HL-60 (cell line): ENCODE measurements around the gene ZNF837.

Experiments used
- DNase-seq, 2 experiments: peaks; one replicate each; pipeline ENCODE4 v3.0.0-alpha.2; 2010 to 2020; ENCODE audit warnings: low read depth in 1 of 2, low spot score in 1 of 2
- H3K27ac ChIP-seq: fragments of 250-450 bp; sonication (Bioruptor Pico); replicated peaks from 2 replicates; pipeline ENCODE4 v1.5.1; 2020; ENCODE audit warnings: mild to moderate bottlenecking, moderate library complexity
- H3K27me3 ChIP-seq: fragments of 250-450 bp; sonication (Bioruptor Pico); 2 replicates; pipeline ENCODE4 v1.5.1; 2021; ENCODE audit warnings: mild to moderate bottlenecking, moderate library complexity; ENCODE audit not compliant: insufficient read depth, poor library complexity, severe bottlenecking
- H3K4me3 ChIP-seq: replicated peaks from 2 replicates; pipeline ENCODE4 v1.5.1; 2011; ENCODE audit warnings: mild to moderate bottlenecking, control low read depth, low read length; ENCODE audit not compliant: insufficient read depth
- GABPA ChIP-seq: IDR thresholded peaks from 2 replicates; pipeline ENCODE4 v1.6.1; 2012; ENCODE audit warnings: low read depth
- POLR2AphosphoS5 ChIP-seq: IDR thresholded peaks from 2 replicates; pipeline ENCODE4 v1.6.1; 2012; ENCODE audit warnings: low read depth
- SPI1 ChIP-seq: IDR thresholded peaks from 2 replicates; pipeline ENCODE4 v1.6.1; 2012; ENCODE audit warnings: low read depth, mild to moderate bottlenecking, borderline replicate concordance
- TF ChIP-seq, protein P1 (sequence below): IDR thresholded peaks from one replicate; pipeline ENCODE4 v1.5.1; 2011; ENCODE audit warnings: low read length, control low read depth, inconsistent platforms; ENCODE audit not compliant: insufficient read depth
- TF ChIP-seq, protein P2 (sequence below): IDR thresholded peaks from 2 replicates; pipeline ENCODE4 v1.6.1; 2012; ENCODE audit warnings: low read depth; ENCODE audit not compliant: insufficient replicate concordance

Gene ZNF837

DNA sequence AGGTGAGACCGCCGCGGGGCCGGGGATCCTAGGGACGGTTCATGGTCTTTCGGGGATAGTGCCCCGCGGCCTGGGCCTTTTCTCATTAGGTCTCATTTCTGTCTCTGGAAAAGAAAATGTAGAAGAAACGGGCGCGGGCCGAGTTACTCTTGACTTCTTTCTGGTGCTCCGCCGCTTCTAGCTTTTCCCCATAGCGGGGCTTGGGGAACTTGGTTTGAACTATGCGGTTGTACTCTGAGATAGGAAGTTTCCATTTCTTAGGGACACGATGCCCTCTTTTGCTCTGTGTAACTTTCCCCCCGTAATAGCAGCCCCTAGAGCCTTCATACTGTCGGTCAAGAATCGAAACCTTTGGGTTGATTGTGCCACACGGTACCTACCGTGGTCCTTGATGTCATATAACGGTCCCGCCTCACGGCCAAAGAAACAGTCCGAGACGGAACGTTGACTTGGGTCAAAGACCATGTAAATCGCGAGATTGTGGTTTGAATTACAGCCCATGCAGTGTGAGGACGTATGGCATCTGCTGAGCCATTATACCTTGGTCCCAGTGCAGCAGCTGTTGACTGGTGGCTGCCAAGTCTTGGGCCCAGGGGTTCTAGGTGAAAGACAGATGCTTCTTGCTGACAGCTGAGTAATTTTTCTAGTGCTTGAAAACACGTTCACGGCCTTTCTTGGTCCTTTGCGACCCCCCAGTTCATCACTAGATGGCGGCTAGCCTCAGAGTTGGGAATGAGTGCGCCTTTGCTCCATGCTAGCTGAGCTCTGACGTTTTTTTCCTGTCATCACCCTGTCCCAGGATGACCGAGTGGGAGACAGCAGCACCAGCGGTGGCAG, 6.7 kb upstream of the ZNF837 start:
- peak overlapping the region; percentile 81 for H3K4me3 ChIP-seq
- no peaks in the 10 kb centered on the region for H3K27me3 ChIP-seq
- TF ChIP-seq, protein P1, sequence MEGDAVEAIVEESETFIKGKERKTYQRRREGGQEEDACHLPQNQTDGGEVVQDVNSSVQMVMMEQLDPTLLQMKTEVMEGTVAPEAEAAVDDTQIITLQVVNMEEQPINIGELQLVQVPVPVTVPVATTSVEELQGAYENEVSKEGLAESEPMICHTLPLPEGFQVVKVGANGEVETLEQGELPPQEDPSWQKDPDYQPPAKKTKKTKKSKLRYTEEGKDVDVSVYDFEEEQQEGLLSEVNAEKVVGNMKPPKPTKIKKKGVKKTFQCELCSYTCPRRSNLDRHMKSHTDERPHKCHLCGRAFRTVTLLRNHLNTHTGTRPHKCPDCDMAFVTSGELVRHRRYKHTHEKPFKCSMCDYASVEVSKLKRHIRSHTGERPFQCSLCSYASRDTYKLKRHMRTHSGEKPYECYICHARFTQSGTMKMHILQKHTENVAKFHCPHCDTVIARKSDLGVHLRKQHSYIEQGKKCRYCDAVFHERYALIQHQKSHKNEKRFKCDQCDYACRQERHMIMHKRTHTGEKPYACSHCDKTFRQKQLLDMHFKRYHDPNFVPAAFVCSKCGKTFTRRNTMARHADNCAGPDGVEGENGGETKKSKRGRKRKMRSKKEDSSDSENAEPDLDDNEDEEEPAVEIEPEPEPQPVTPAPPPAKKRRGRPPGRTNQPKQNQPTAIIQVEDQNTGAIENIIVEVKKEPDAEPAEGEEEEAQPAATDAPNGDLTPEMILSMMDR = no peak
- no peak for DNase-seq
- peak overlapping the region; percentile 98 for H3K27ac ChIP-seq

DNA sequence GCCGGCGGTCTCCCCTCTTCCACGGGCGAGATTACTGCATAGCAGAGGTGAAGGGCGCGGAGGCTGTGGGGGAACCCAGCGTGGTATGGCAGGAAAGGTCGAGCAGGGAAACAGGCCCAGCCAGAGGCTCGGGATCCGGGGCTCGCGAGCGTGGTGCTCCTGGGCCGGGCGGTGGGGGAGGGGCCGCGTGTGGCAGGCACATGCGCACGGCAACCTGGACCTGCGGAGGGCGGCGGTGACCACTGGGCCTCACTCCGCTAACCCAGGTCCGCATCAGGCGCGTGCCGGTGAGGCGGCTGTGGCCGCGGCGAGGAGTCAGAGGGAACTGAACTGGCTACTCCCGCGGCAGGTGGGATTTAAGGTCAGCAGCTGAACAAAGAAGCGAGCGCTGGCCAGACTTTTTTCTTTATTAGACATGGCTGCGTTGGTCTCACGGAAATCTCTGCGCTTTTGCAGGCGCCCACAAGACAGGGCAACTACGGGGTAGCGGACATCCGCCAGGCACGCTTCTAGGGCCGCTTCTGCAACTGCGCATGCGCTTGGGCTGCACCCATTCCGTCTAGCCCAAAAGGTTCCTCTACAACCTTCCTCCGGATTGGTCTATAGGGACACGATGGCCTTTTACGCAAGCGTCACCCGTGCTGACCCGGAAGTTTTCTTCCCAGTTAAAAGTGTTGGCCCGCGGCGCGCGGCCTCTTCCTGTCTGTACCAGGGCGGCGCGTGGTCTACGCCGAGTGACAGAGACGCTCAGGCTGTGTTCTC, 5.9 kb upstream of the ZNF837 start, which contains the start of gene RPS5:
Gene RPS5 (plus strand): TSS at position 694 of the 762 bp plus-strand sequence. CDS start 869 bp downstream, outside the sequence.
- TF ChIP-seq, protein P1 = no peak
- TF ChIP-seq, protein P2, sequence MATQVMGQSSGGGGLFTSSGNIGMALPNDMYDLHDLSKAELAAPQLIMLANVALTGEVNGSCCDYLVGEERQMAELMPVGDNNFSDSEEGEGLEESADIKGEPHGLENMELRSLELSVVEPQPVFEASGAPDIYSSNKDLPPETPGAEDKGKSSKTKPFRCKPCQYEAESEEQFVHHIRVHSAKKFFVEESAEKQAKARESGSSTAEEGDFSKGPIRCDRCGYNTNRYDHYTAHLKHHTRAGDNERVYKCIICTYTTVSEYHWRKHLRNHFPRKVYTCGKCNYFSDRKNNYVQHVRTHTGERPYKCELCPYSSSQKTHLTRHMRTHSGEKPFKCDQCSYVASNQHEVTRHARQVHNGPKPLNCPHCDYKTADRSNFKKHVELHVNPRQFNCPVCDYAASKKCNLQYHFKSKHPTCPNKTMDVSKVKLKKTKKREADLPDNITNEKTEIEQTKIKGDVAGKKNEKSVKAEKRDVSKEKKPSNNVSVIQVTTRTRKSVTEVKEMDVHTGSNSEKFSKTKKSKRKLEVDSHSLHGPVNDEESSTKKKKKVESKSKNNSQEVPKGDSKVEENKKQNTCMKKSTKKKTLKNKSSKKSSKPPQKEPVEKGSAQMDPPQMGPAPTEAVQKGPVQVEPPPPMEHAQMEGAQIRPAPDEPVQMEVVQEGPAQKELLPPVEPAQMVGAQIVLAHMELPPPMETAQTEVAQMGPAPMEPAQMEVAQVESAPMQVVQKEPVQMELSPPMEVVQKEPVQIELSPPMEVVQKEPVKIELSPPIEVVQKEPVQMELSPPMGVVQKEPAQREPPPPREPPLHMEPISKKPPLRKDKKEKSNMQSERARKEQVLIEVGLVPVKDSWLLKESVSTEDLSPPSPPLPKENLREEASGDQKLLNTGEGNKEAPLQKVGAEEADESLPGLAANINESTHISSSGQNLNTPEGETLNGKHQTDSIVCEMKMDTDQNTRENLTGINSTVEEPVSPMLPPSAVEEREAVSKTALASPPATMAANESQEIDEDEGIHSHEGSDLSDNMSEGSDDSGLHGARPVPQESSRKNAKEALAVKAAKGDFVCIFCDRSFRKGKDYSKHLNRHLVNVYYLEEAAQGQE = peak; percentile 73
- peak; percentile 95 for TF ChIP-seq POLR2AphosphoS5
- TF ChIP-seq GABPA = peak; percentile 88
- no peak for TF ChIP-seq SPI1
- peak; percentile 99 for DNase-seq

DNA sequence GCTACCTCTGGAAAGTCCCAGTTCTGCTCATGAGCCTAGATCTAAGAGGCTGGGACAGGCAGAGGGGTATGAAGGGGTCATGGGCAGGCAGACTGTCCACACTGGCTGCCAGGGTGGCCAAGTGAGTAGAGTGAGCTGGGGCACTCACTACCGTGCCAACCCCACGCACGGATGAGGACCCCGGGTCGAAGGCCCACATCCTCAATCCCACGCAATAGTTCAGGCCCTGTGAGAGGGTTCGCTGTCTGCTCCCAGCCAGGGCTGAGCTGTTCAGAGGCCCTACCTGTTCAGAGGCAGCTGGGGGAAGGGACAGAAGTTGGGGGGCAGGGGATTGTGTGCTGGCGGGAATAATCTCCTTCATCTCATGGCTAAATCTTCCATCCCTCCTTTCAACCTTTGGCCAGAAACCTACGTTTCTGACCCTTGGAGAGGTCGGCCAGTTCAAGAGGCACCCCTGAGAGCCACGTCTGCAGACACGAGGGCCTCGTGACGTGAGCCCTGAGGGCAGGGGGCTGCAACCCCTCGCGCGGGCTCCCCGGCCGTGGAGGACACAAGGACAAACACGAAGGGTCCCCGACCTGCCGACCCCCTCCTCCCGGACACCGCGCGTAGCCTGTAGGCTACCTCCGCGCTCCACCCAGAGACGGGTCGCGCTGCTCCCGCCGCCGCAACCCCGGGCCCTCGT, 5.2 kb upstream of the ZNF837 start:
- Histone ChIP-seq H3K27ac (peak overlapping the region; percentile 98), H3K27me3 (no peaks in the 10 kb centered on the region), H3K4me3 (peak overlapping the region; percentile 43)
- DNase-seq = peak in 1 of 2 experiments; percentile 18
- TF ChIP-seq, protein P1 = no peak
- TF ChIP-seq SPI1 = no peak
- no peak for TF ChIP-seq POLR2AphosphoS5
- TF ChIP-seq, protein P2 = no peak
- TF ChIP-seq GABPA = no peak

More for the DNA sequence above, 5.9 kb upstream of the ZNF837 start, which contains the start of gene RPS5:
- Histone ChIP-seq H3K4me3 (peak within 1 kb of the TSS; percentile 81), H3K27me3 (no peaks in the 10 kb centered on the region), H3K27ac (peak within 1 kb of the TSS; percentile 98)
